HCT116 (cell line): ENCODE results near the gene COL23A1.
"Not testable (repeated sequence)": the region's sequence is repeated elsewhere in the genome, so short reads cannot be mapped to it uniquely, and the experiment has no call there.

Experiments used
- JUND ChIP-seq: IDR thresholded peaks from 2 replicates; pipeline ENCODE4 v1.6.1; 2012
- POLR2A ChIP-seq: IDR thresholded peaks from 2 replicates; pipeline ENCODE4 v1.7.0; 2011; ENCODE audit warnings: borderline replicate concordance; ENCODE audit not compliant: insufficient read depth, insufficient read length; ENCODE audit errors: extremely low read depth
- POLR2AphosphoS5 ChIP-seq: IDR thresholded peaks from 2 replicates; pipeline ENCODE4 v1.6.1; 2011; ENCODE audit warnings: mild to moderate bottlenecking, low read depth, low read length, moderate library complexity
- SRF ChIP-seq: IDR thresholded peaks from 2 replicates; pipeline ENCODE4 v1.6.1; 2012; ENCODE audit warnings: low read depth
- ZFX ChIP-seq: fragments of 450-650 bp; IDR thresholded peaks from 2 replicates; pipeline ENCODE4 v1.6.1; 2017
- TF ChIP-seq, protein P1 (sequence below), 3 experiments: fragments of 200-600 bp in 1 of 3; sonication (generic) in 1 of 3; IDR thresholded peaks in 2 of 3; conservative IDR thresholded peaks in 1 of 3; 2 replicates each; pipeline ENCODE4 v1.5.1; 2012 to 2017; ENCODE audit warnings: low read depth in 2 of 3, low read length in 2 of 3, antibody characterized with exemption in 1 of 3, borderline replicate concordance in 1 of 3, control low read depth in 1 of 3, mild to moderate bottlenecking in 1 of 3, mixed read lengths in 1 of 3, mixed run types in 1 of 3, moderate library complexity in 1 of 3; ENCODE audit not compliant: insufficient read depth in 1 of 3
- TF ChIP-seq, protein P2 (sequence below): IDR thresholded peaks from 2 replicates; pipeline ENCODE4 v1.6.1; 2011; ENCODE audit warnings: mild to moderate bottlenecking, low read length, moderate library complexity; ENCODE audit not compliant: insufficient replicate concordance; ENCODE audit errors: extremely low read depth
- TF ChIP-seq, protein P3 (sequence below): IDR thresholded peaks from 2 replicates; pipeline ENCODE4 v1.6.1; 2012; ENCODE audit warnings: low read depth
- TF ChIP-seq, protein P4 (sequence below): IDR thresholded peaks from 2 replicates; pipeline ENCODE4 v1.6.1; 2012

DNA sequence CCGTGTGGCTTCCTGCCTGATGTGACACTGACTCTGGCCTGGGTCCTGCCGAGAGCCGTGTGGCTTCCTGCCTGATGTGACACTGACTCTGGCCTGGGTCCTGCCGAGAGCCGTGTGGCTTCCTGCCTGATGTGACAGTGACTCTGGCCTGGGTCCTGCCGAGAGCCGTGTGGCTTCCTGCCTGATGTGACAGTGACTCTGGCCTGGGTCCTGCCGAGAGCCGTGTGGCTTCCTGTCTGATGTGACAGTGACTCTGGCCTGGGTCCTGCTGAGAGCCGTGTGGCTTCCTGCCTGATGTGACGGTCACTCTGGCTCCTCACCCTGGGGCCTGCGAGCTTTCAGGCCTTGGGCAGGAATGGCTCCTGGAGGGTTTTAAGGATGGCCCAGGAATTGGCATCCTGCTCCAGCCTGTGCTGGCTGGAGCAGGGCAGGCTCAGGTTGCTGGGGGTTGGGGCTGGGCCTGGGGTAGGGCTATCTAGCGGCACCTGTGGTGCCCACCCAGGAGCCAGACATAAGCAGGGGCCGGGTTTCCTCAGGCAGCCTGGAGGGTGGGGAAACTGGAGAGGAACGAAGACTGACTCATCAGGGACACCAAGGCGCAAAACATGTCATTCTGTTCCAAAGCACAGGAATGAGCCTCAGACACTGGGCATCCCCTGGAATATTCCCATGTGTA, 350.4 kb downstream of the COL23A1 start:
- TF ChIP-seq, protein P1, sequence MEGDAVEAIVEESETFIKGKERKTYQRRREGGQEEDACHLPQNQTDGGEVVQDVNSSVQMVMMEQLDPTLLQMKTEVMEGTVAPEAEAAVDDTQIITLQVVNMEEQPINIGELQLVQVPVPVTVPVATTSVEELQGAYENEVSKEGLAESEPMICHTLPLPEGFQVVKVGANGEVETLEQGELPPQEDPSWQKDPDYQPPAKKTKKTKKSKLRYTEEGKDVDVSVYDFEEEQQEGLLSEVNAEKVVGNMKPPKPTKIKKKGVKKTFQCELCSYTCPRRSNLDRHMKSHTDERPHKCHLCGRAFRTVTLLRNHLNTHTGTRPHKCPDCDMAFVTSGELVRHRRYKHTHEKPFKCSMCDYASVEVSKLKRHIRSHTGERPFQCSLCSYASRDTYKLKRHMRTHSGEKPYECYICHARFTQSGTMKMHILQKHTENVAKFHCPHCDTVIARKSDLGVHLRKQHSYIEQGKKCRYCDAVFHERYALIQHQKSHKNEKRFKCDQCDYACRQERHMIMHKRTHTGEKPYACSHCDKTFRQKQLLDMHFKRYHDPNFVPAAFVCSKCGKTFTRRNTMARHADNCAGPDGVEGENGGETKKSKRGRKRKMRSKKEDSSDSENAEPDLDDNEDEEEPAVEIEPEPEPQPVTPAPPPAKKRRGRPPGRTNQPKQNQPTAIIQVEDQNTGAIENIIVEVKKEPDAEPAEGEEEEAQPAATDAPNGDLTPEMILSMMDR (IDR thresholded peaks at IDR 0.05 in 2 of 3, conservative IDR thresholded peaks at IDR 0.05 in 1 of 3; ENCODE audit: borderline replicate concordance in 1 of 3, insufficient read depth in 1 of 3, low read depth in 2 of 3, low read length in 2 of 3): not testable (repeated sequence)
- not testable (repeated sequence) for TF ChIP-seq POLR2A, JUND, ZFX, SRF, POLR2AphosphoS5
- TF ChIP-seq, protein P2, sequence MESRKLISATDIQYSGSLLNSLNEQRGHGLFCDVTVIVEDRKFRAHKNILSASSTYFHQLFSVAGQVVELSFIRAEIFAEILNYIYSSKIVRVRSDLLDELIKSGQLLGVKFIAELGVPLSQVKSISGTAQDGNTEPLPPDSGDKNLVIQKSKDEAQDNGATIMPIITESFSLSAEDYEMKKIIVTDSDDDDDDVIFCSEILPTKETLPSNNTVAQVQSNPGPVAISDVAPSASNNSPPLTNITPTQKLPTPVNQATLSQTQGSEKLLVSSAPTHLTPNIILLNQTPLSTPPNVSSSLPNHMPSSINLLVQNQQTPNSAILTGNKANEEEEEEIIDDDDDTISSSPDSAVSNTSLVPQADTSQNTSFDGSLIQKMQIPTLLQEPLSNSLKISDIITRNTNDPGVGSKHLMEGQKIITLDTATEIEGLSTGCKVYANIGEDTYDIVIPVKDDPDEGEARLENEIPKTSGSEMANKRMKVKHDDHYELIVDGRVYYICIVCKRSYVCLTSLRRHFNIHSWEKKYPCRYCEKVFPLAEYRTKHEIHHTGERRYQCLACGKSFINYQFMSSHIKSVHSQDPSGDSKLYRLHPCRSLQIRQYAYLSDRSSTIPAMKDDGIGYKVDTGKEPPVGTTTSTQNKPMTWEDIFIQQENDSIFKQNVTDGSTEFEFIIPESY: not testable (repeated sequence)
- TF ChIP-seq, protein P3, sequence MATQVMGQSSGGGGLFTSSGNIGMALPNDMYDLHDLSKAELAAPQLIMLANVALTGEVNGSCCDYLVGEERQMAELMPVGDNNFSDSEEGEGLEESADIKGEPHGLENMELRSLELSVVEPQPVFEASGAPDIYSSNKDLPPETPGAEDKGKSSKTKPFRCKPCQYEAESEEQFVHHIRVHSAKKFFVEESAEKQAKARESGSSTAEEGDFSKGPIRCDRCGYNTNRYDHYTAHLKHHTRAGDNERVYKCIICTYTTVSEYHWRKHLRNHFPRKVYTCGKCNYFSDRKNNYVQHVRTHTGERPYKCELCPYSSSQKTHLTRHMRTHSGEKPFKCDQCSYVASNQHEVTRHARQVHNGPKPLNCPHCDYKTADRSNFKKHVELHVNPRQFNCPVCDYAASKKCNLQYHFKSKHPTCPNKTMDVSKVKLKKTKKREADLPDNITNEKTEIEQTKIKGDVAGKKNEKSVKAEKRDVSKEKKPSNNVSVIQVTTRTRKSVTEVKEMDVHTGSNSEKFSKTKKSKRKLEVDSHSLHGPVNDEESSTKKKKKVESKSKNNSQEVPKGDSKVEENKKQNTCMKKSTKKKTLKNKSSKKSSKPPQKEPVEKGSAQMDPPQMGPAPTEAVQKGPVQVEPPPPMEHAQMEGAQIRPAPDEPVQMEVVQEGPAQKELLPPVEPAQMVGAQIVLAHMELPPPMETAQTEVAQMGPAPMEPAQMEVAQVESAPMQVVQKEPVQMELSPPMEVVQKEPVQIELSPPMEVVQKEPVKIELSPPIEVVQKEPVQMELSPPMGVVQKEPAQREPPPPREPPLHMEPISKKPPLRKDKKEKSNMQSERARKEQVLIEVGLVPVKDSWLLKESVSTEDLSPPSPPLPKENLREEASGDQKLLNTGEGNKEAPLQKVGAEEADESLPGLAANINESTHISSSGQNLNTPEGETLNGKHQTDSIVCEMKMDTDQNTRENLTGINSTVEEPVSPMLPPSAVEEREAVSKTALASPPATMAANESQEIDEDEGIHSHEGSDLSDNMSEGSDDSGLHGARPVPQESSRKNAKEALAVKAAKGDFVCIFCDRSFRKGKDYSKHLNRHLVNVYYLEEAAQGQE: not testable (repeated sequence)
- TF ChIP-seq, protein P4, sequence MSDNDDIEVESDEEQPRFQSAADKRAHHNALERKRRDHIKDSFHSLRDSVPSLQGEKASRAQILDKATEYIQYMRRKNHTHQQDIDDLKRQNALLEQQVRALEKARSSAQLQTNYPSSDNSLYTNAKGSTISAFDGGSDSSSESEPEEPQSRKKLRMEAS: not testable (repeated sequence)
